Activated CD4-positive, alpha-beta T cell treated with anti-CD3 and anti-CD28 coated beads for 36 hours (primary cell): ENCODE results near the gene HLTF. TPM values are rescaled to one million over a fixed set of nuclear protein-coding genes. Genes with fewer than 3 reads are reported as not detected.
"Not testable (repeated sequence)": the region's sequence is repeated elsewhere in the genome, so short reads cannot be mapped to it uniquely, and the experiment has no call there.

Source experiments
- ATAC-seq: fragments of 200-7000 bp; cut with Tn5 transposase; one replicate; pipeline ENCODE4 v1.10.0; 2021; ENCODE audit warnings: mild to moderate bottlenecking, moderate library complexity
- CTCF ChIA-PET: fragments of 350-600 bp; sonication (Branson Sonifier 250); formaldehyde crosslinking; loops from one replicate; lab custom pipeline; 2021; ENCODE audit warnings: antibody characterized with exemption; lab: Charles Lee
- POLR2A ChIA-PET: fragments of 350-600 bp; sonication (Branson Sonifier 250); formaldehyde crosslinking; loops from one replicate; lab custom pipeline; 2021; ENCODE audit warnings: antibody characterized with exemption, inconsistent platforms; lab: Charles Lee
- DNase-seq: peaks from one replicate; pipeline ENCODE4 v3.0.0-alpha.2; 2020
- H3K27ac Mint-ChIP-seq: one replicate; pipeline ENCODE4 v1.8.0; 2021; ENCODE audit warnings: mixed read lengths
- H3K27me3 Mint-ChIP-seq: one replicate; pipeline ENCODE4 v1.8.0; 2021; ENCODE audit warnings: mixed read lengths
- H3K36me3 Mint-ChIP-seq: one replicate; pipeline ENCODE4 v1.8.0; 2021; ENCODE audit warnings: low read depth, mixed read lengths
- H3K4me1 Mint-ChIP-seq: one replicate; pipeline ENCODE4 v1.8.0; 2021; ENCODE audit warnings: mixed read lengths
- H3K4me3 Mint-ChIP-seq: one replicate; pipeline ENCODE4 v1.8.0; 2021; ENCODE audit warnings: mild to moderate bottlenecking, moderate library complexity, mixed read lengths
- H3K9me3 Mint-ChIP-seq: one replicate; pipeline ENCODE4 v1.8.0; 2021; ENCODE audit warnings: low read depth, mixed read lengths
- intact Hi-C, 2 experiments: fragments of 100-400 bp; cut with DNase I in 1 of 2; cut with micrococcal nuclease in 1 of 2; formaldehyde crosslinking; loops; one replicate each; pipeline versions ENCODE4 v1.14.2 to v1.15.1; 2022 to 2024; cut with DNase I, micrococcal nuclease
- total RNA-seq, 2 experiments: library from RNA; stranded (reverse); gene quantifications; one replicate each; pipeline ENCODE4 v1.2.3, GENCODE V29; 2021

Gene HLTF
- total RNA-seq, 2 experiments from 2014 or later = 19.0 to 20.5 TPM

DNA sequence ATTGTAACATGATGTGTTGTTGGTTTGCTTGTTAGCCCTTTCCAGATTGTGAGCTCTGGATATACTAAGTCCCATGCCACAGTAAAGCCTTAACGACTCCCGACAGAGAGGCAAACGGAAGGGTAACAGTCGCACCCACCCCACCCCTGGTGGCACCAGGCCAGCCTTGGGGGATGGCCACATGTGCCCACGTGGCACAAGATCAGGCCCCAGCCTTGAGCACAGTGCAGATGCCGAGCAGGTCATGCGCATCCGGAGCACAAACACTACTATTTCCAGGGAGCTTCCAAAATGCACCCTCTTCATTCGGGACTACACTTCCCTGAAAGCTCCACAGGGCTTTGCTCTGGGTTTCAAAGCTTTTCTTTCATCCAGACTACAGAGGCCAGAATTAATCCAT, 32.4 kb upstream of the HLTF start:
- intact Hi-C loops = no loop called here
- POLR2A ChIA-PET = no interaction called here
- ATAC-seq (no peak), DNase-seq (no peak)
- CTCF ChIA-PET = interaction anchor here (0.7 to 5.4 kb wide), 5 partner anchors 8 to 163 kb away, joined by 3 to 104 read pairs (median 9); no protein-coding TSS in a partner anchor
- H3K4me1 Mint-ChIP-seq = no peaks in the 10 kb centered on the region
- H3K27me3 Mint-ChIP-seq = no peaks in the 10 kb centered on the region
- H3K27ac Mint-ChIP-seq = no peak overlapping the region
- H3K9me3 Mint-ChIP-seq = no peaks in the 10 kb centered on the region
- H3K36me3 Mint-ChIP-seq = no peaks in the 10 kb centered on the region
- H3K4me3 Mint-ChIP-seq = no peak overlapping the region

DNA sequence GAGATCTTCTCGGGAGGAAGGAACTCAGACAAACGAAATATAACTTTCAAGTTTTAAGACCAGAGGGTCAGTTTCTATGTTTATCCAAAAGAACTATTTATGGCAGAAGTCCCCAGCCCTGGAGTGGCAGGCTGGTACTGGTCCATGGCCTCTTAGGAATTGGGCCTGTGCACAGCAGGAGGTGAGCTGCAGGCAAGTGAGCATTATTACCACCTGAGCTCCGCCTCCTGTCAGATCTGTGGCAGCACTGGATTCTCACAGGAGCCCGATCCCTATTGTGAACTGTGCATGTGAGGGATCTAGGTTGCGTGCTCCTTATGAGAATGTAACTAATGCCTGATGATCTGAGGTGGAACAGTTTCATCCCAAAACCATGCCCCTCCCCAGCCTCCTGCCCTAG, 28.8 kb upstream of the HLTF start:
- ChIA-PET CTCF (interaction anchor here (0.6 kb wide), 1 partner anchor 9 kb away, joined by 3 read pairs; no protein-coding TSS in a partner anchor), POLR2A (no interaction called here)
- ATAC-seq = no peak
- DNase-seq = no peak
- H3K4me3 Mint-ChIP-seq = no peak overlapping the region
- intact Hi-C loops = no loop called here
- no peaks in the 10 kb centered on the region for H3K27me3 Mint-ChIP-seq
- H3K27ac Mint-ChIP-seq = no peak overlapping the region
- no peaks in the 10 kb centered on the region for H3K36me3 Mint-ChIP-seq
- no peaks in the 10 kb centered on the region for H3K4me1 Mint-ChIP-seq
- no peaks in the 10 kb centered on the region for H3K9me3 Mint-ChIP-seq

DNA sequence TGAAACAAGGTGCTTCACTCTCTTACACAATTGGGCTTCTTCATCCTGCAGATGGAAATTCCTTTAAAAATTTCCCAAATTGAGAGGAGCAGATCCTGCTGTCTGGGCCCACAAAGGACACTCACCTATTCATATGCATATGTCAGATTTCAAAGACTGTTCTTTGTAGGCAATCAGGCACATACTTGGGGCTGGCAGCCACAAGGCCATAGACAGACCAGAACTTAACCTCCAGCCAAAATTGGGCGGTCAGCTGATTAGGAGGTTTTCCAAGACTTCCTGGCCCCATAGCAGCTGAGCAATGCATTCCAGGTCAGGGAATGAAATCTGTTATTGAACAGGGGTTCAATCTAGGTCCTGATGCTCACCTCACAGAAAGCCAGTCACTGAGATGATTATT, 28.1 kb upstream of the HLTF start:
- no peaks in the 10 kb centered on the region for H3K4me1 Mint-ChIP-seq
- H3K27me3 Mint-ChIP-seq = no peaks in the 10 kb centered on the region
- POLR2A ChIA-PET = no interaction called here
- intact Hi-C loops = no loop called here
- no peak overlapping the region for H3K4me3 Mint-ChIP-seq
- DNase-seq = no peak
- CTCF ChIA-PET = interaction anchor here (0.6 kb wide), 1 partner anchor 9 kb away, joined by 3 read pairs; no protein-coding TSS in a partner anchor
- H3K9me3 Mint-ChIP-seq = no peaks in the 10 kb centered on the region
- H3K27ac Mint-ChIP-seq = no peak overlapping the region
- no peak for ATAC-seq
- no peaks in the 10 kb centered on the region for H3K36me3 Mint-ChIP-seq

DNA sequence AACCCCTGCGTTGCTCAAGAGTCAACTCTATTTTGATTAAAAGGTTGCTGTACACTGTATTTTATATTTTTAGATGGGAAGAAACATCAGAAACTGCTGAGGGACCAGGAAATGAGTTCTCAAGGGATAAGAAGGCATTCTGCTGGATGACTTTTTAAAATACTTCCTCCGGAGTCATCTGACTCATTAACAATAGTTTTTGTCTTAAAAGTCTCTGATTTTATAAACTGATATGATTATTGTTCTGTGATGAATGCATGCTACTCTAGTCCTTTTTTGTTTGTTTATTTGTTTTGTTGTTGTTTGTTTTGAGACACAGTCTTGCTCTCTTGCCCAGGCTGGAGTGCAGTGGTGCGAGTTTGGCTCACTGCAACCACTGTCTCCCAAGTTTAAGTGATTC, 18.2 kb upstream of the HLTF start:
- intact Hi-C loops = no loop called here
- peaks cover 8% of the 10 kb centered on the region for H3K27me3 Mint-ChIP-seq
- H3K9me3 Mint-ChIP-seq = peaks cover 8% of the 10 kb centered on the region
- no peak overlapping the region for H3K4me3 Mint-ChIP-seq
- ATAC-seq = no peak
- H3K27ac Mint-ChIP-seq = no peak overlapping the region
- no peaks in the 10 kb centered on the region for H3K4me1 Mint-ChIP-seq
- no peak for DNase-seq
- H3K36me3 Mint-ChIP-seq = no peaks in the 10 kb centered on the region
- CTCF ChIA-PET = no interaction called here
- POLR2A ChIA-PET = no interaction called here

DNA sequence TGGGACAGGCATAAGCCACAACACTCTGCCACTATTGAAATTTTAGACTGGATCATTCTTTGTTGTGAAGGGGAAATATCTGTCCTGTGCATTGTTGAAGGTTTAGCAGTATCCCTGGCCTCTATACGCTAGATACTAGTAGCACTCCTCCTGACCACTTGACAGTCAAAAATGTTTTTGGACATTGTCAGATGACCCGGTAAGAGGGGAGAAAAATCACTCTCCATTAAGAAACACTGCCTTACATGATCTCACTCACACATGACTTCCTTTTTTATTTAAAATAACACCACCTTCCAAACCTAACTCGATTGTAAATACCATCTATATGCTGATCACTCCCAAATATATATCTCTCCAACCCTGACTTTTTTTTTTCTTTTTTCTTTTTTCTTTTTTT, 15.3 kb upstream of the HLTF start:
- intact Hi-C loops = no loop called here
- Mint-ChIP-seq H3K4me1 (no peaks in the 10 kb centered on the region), H3K4me3 (no peak overlapping the region), H3K36me3 (no peaks in the 10 kb centered on the region), H3K27me3 (peaks cover 6% of the 10 kb centered on the region), H3K9me3 (peaks cover 8% of the 10 kb centered on the region), H3K27ac (no peak overlapping the region)
- ChIA-PET POLR2A (no interaction called here), CTCF (interaction anchor here (0.6 to 1.5 kb wide), 4 partner anchors 11 to 167 kb away, joined by 3 to 6 read pairs (median 4); no protein-coding TSS in a partner anchor)
- ATAC-seq (no peak), DNase-seq (no peak)

DNA sequence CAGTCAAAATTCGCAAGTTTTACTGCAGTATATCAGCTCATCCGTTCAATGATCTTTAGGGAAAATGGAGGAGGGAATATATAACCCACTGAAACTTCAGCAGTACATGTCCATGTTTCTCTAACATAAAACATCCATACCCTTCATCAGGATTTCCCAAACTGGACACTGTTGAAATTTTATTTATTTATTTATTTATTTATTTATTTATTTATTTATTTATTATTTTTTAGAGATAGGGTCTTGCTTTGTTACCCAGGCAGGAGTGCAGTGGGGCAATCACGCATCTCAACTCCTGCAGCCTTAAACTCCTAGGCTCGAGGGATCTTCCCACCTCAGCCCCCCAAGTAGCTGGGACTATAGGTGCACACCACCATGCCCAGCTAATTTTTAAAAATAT, 14.8 kb upstream of the HLTF start:
- peaks cover 4% of the 10 kb centered on the region for H3K9me3 Mint-ChIP-seq
- H3K27ac Mint-ChIP-seq = no peak overlapping the region
- ChIA-PET CTCF (interaction anchor here (0.6 to 1.5 kb wide), 4 partner anchors 12 to 167 kb away, joined by 3 to 6 read pairs (median 4); no protein-coding TSS in a partner anchor), POLR2A (no interaction called here)
- H3K36me3 Mint-ChIP-seq = no peaks in the 10 kb centered on the region
- no peaks in the 10 kb centered on the region for H3K4me1 Mint-ChIP-seq
- intact Hi-C loops = no loop called here
- DNase-seq (no peak), ATAC-seq (no peak)
- no peak overlapping the region for H3K4me3 Mint-ChIP-seq
- H3K27me3 Mint-ChIP-seq = peaks cover 6% of the 10 kb centered on the region

DNA sequence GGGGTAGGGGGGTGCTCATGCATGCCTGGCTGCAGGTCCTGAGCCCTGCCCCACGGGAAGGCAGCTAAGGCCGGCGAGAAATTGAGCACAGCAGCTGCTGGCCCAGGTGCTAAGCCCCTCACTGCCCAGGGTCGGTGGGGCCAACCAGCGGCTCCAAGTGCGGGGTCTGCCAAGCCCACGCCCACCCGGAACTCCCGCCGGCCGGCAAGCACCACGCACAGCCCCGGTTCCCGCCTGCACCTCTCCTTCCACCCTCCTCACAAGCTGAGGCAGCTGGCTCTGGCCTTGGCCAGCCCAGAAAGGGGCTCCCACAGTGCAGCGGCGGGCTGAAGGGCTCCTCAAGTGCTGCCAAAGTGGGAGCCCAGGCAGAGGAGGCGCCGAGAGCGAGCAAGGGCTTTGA, 11.7 kb upstream of the HLTF start:
- H3K36me3 Mint-ChIP-seq, H3K4me1 Mint-ChIP-seq, H3K4me3 Mint-ChIP-seq, H3K27ac Mint-ChIP-seq, intact Hi-C loops, DNase-seq, CTCF ChIA-PET, ATAC-seq, H3K9me3 Mint-ChIP-seq, H3K27me3 Mint-ChIP-seq, POLR2A ChIA-PET: not testable (repeated sequence)

DNA sequence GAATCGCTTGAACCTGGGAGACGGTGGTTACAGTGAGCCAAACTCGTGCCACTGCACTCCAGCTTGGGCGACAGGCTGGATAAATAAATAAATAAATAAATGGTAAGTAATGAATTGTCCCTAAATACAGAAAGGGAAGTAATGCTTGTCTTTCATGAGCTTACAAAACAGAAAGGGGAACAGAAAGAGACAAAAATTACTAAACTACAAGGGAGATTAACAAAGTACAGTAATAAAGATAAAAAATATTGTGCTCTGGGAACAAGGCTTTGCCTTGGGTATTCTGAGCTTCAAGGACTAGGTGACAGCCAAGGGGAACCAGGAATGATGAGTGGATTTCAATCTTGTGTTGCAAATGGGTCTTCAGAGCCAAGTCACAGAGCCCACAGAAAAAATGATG, 9.2 kb upstream of the HLTF start:
- intact Hi-C loops = no loop called here
- DNase-seq (no peak), ATAC-seq (no peak)
- POLR2A ChIA-PET = no interaction called here
- CTCF ChIA-PET = no interaction called here
- Mint-ChIP-seq H3K4me1 (no peaks in the 10 kb centered on the region), H3K9me3 (no peaks in the 10 kb centered on the region), H3K36me3 (no peaks in the 10 kb centered on the region), H3K4me3 (no peak overlapping the region), H3K27me3 (peaks cover 2% of the 10 kb centered on the region), H3K27ac (no peak overlapping the region)

DNA sequence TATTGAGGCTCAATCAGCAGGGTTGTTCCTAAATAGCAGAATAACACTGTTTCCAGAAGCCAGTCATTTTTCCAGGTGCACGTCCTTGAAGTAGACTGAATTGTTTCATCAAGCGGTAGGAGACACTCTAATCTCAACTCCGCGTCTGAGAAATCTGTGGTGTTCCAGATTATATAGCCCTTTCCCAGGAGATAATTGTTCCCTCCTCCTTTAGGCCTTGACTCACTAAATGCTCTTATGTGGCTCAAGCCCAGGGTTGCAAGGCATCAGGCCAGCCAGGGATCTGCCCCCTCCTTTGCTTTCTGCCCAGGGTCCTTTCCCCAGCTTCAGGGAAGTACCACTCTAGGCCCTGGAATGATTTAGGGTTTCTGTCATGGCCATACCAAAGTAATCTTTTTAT, 5.7 kb upstream of the HLTF start:
- Mint-ChIP-seq H3K4me1 (no peaks in the 10 kb centered on the region), H3K36me3 (no peaks in the 10 kb centered on the region), H3K9me3 (no peaks in the 10 kb centered on the region), H3K4me3 (no peak overlapping the region), H3K27ac (no peak overlapping the region), H3K27me3 (no peaks in the 10 kb centered on the region)
- DNase-seq (no peak), ATAC-seq (no peak)
- ChIA-PET POLR2A (interaction anchor here (0.7 kb wide), 1 partner anchor 43 kb away, joined by 7 read pairs; no protein-coding TSS in a partner anchor), CTCF (no interaction called here)
- intact Hi-C loops = no loop called here

DNA sequence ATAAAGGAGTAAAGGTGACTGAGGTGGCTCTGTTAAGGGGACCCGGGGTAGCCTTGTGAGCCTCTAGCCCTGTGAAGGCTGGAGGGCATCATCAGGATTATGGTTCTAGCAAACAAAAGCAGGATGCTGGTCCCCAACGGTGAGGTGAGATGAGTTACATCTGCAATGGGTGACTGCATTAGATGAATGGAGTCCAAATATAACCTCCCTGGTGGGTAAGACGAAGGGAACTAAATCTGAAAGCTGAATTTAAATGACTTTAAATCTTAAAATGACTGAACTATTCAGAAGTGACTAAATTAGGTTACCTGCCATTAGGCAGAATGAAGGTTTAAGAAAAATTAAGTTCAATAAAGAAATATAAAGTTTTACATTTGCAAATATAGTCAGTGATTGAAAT, 4.6 kb upstream of the HLTF start:
- Mint-ChIP-seq H3K4me3 (no peak overlapping the region), H3K27ac (no peak overlapping the region), H3K36me3 (peaks cover 1% of the 10 kb centered on the region), H3K4me1 (peaks cover 4% of the 10 kb centered on the region), H3K27me3 (no peaks in the 10 kb centered on the region), H3K9me3 (peaks cover 2% of the 10 kb centered on the region)
- ATAC-seq (no peak), DNase-seq (no peak)
- intact Hi-C loops = no loop called here
- CTCF ChIA-PET = interaction anchor here (1.3 kb wide), 1 partner anchor 28 kb away, joined by 3 read pairs; no protein-coding TSS in a partner anchor
- POLR2A ChIA-PET = no interaction called here

DNA sequence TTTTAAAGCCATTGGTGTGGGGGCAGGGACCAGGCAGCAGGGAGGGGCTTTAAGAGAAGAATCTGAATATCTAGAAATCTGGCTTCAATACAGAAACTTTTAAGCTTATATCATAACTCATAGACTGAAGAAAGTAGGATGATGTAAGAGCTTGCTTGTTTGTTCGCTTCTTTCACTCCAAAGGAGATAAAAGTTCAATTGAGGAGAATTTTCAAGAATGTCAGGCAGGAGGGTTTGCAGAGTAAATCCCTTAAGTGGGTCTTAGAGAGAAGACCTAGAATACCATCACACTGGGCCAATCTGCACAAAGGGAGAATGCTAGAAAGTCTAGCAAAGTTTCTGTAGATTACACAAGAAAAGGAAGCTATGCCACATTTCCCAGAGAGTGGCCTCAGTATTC, 4.1 kb upstream of the HLTF start:
- Mint-ChIP-seq H3K27ac (no peak overlapping the region), H3K27me3 (no peaks in the 10 kb centered on the region), H3K4me3 (no peak overlapping the region), H3K4me1 (peaks cover 6% of the 10 kb centered on the region), H3K36me3 (peaks cover 1% of the 10 kb centered on the region), H3K9me3 (peaks cover 2% of the 10 kb centered on the region)
- intact Hi-C loops = no loop called here
- CTCF ChIA-PET = interaction anchor here (1.3 kb wide), 1 partner anchor 29 kb away, joined by 3 read pairs; no protein-coding TSS in a partner anchor
- no peak for DNase-seq
- POLR2A ChIA-PET = no interaction called here
- ATAC-seq = no peak

DNA sequence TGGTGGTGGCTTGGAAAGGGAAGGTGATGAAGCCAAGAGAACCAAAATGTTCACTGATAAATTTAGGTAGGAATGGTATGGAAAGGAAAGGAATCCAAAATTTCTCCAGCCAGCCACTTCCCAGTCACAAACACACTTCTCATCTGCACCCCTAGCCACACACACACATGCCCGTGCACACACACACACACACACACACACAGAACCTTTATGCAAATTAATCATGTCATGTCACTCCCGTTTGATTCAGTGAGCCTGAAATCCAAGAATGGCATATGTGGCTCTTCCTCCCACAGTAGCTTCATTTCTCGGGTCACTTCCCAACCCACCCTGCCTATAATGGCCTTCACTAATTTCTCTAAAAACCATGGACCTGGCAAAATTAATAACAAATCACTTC, 3.1 kb upstream of the HLTF start:
- peaks cover 3% of the 10 kb centered on the region for H3K36me3 Mint-ChIP-seq
- no peak overlapping the region for H3K4me3 Mint-ChIP-seq
- CTCF ChIA-PET = no interaction called here
- H3K27ac Mint-ChIP-seq = no peak overlapping the region
- peaks cover 2% of the 10 kb centered on the region for H3K9me3 Mint-ChIP-seq
- intact Hi-C loops = no loop called here
- POLR2A ChIA-PET = no interaction called here
- no peak for ATAC-seq
- H3K4me1 Mint-ChIP-seq = peaks cover 13% of the 10 kb centered on the region
- no peak for DNase-seq
- H3K27me3 Mint-ChIP-seq = no peaks in the 10 kb centered on the region
